ENCODE data around the gene C9orf153.
"Not testable (repeated sequence)": the region's sequence is repeated elsewhere in the genome, so short reads cannot be mapped to it uniquely, and the experiment has no call there.

Gene C9orf153

DNA sequence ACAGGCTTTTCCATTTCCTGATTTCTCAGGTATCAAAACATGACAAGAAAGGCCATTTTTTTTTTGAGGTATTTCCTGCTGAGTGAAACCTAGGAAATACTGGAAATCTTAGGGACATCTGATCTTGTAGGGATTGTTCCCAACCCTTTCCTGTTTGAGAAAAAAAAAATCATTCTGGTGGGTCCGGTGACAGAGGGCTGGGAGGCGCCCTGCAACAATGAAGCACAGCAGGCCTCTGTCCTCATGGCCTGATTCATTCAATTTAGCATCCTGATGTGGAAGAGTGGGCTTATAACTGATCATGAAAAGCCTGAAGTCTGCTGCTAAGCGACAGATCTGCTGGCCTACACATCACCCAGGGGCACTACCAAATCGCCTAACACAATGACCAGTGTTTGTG is 3.0 kb upstream of the C9orf153 start:
- DNase-seq, result no peak

GRCh38 chr9:86257391-86257790 is 2.1 kb downstream of the C9orf153 start:
- no peak for DNase-seq

GRCh38 chr9:86256653-86257052 is 2.8 kb downstream of the C9orf153 start:
- no peak for DNase-seq

DNA sequence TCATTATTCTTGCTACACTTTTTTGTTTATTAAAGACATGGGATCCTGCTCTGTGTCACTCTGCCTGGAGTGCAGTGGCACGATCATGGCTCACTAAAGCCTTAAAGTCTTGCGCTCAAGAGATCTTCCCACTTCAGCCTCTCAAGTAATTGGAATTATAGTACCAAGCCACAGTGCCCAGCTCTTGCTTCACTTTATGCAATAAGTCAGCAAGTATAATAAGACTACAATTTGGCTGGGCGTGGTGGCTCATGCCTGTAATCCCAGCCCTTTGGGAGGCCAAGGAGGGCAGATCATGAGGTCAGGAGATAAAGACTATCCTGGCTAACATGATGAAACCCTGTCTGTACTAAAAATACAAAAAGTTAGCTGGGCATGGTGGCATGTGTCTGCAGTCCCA is 5.9 kb downstream of the C9orf153 start:
- no peak for DNase-seq

DNA sequence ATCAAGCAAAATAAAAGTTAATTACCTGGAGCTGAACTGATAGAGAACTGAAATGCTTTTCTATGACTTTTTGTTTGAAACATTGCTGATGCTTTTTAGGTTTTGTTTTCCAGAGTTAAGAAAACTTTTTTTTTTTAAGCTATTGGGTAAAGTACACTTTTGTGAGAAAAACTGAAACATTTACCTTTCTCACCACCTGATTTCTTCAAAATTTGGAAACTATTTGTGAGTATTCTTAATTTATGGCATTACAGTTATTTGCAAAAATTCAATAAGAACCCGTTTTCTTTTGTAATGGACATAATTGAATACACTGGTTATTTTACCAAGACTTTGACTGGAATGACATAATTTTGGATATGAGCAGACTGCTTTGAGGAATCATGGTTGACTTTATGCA is 6.6 kb downstream of the C9orf153 start:
- no peak for DNase-seq

DNA sequence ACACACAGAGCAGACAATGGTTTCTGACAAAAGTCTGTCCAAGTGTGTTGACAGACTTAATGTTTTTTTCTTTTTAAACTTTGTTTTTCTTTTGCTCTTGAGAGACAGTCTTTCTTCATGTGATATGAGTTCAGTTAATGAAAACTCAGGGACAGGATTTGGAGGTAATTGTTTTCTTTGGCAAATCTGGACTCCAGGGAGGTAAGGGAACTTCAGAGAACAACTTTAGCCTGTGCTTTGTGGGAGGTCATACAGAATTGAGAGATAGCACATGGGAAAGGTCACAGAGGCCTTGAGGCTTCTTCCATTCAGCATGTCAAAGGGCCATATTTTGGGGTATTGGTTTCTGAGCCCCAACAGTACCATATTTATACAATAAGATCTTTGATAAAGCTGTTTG is 9.3 kb downstream of the C9orf153 start:
- no peak for DNase-seq

- no peak for DNase-seq
Measured at GRCh38 chr9:86248746-86249145, 10.7 kb downstream of the C9orf153 start.

GRCh38 chr9:86246752-86247161 is 12.7 kb downstream of the C9orf153 start:
- no peak for DNase-seq

- no peak for DNase-seq
Measured at GRCh38 chr9:86242071-86242470, 17.4 kb downstream of the C9orf153 start.

GRCh38 chr9:86241216-86241615 is 18.2 kb downstream of the C9orf153 start:
- no peak for DNase-seq

DNA sequence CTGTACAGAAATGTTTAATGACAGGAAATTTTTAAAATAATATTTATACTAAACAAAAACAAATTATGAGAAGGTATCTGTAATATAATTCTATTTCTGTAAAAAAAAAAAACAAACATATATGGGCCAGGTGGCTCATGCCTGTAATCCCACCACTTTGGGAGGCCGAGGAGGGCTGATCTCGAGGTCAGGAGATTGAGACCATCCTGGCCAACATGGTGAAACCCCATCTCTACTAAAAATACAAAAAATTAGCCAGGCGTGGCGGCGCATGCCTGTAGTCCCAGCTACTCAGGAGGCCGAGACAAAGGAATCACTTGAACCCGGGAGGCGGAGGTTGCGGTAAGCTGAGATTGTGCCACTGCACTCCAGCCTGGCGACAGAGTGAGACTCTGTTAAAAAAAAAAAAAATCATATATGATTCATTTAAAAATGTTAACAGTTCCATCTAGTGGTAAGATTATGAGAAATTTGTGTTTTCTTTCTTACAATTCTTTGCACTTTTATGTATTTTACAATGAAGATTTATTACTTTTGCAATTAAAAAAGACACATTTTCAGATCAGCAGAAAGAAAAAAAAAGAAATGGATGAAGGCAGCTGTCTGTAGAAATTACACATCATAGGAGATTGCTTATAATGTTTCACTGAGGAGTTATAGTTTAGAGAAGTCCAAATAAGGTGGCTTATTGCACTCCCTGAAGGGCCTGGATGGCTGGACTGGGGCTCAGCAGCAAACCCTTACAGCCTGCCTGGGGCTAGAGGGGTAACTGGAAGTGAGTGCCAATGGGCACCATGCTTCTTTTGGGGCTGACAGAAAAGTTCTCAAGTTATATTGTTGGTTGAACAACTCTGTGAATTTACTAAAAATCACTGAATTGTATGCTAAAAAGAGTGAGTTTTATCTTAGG is 20.3 kb downstream of the C9orf153 start:
- DNase-seq, result no peak

DNA sequence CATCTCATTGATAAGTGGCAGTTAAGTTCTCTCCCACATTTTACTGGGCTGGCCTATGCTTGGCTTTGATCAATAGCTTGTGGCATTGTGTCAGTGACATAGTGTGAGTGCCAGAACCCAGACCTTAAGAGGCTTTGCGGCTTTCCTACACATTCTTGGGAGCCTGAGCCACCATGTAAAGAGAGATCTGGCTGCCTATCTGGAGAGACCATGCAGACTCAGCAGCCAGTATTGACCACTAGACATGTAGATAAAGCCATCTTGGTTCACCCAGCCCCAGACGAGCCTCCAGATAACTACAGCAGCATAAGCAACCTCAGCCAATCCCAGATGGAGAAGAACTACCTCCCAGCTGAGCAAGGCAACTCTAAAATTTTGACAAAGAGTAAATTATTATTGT is 28.6 kb downstream of the C9orf153 start:
- DNase-seq, result no peak

DNA sequence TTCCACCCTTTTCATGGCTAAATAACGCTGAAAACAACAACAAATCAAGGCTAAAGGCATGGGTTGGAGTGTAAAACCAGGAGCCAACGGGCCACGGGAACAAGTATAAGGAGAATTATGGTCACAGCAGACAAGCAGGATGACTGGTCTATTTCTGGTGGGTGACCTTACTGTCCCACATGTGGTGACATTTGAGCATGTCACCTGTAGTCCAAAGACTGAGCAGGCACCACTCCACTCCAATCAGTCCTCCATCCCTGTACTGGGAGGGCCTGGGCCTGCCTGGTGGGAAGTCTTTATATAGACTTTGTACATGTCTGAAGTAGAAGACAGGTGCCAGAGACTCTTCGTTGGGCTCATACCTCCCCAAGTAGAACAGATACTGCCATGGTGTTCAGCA is 36.8 kb downstream of the C9orf153 start:
- no peak for DNase-seq

GRCh38 chr9:86219606-86220005 is 39.9 kb downstream of the C9orf153 start:
- no peak for DNase-seq

DNA sequence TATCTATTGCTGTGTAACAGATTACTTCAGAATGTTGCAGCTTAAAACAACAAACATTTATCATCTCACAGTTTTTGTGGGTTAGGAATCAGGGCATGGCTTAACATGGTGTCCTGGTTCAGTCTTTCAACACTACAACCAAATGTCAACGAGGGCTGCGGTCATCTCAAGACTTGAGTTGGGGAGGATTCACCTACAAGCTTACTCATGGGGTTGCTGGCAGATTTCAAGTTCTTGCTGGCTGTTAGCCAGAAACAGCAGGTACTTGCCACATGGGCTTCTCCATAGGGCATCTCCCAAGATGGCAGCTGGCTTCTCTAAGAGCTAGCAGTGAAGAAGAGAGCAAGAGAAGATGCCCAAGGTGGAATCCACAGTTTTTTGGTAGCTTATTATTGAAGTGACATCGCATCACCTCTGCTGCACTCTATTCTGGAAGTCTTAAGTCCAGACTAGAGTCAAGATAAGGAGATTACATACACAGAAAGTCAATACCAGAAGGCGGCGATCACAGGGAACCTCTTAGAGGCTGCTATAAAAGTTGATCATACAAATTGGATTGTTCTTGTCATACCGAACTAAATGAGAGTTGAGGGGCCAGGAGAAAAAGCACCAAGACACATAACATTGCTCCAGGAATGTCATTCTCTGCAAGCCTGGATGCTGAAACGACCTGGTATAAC is 42.2 kb downstream of the C9orf153 start:
- DNase-seq, result no peak

- DNase-seq, result no peak
Measured at GRCh38 chr9:86207193-86207592, 52.3 kb downstream of the C9orf153 start.

DNA sequence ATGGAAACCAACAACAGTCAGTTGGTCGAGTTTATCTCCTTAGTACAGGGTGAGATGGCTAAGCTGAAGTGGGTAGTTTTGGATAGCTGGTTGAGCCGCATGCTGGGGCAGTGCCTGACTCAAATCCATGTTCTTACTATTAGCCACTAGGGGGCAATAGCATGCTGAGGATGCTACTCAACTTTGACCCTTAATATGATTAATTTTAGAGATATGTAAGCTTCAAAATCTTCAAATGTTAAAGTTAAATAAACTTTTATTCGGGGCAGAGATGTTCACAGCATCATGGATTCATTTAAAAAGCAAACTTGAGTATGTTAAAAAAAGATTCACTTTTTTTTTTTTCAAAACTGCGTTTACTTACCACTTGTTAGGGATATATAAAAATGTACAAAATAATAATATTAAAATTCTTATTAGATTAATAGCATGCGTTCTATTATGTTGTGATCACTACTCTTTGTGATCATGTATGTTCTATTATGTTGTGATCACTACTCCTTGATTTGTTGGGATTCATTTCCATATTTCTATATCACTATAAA is 57.0 kb downstream of the C9orf153 start:
- DNase-seq, result no peak

GRCh38 chr9:86201474-86202337 is 57.8 kb downstream of the C9orf153 start:
- DNase-seq, result no peak

GRCh38 chr9:86200599-86201162 is 58.8 kb downstream of the C9orf153 start:
- no peak for DNase-seq

- no peak for DNase-seq
Measured at GRCh38 chr9:86193088-86193487, 66.4 kb downstream of the C9orf153 start.

DNA sequence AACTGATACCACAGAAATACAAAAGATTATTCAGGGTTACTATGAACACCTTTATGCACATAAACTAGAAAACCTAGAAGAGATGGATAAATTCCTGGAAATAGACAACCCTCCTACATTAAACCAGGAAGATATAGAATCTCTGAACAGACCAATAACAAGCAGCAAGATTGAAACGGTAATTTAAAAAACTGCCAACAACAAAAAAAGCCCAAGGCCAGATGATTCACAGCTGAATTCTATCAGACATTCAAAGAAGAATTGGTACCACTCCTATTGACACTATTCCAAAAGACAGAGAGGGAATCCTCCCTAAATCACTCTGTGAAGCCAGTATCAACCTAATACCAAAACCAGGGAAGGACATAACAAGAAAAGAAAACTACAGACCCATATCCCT is 68.8 kb downstream of the C9orf153 start:
- not testable (repeated sequence) for DNase-seq

DNA sequence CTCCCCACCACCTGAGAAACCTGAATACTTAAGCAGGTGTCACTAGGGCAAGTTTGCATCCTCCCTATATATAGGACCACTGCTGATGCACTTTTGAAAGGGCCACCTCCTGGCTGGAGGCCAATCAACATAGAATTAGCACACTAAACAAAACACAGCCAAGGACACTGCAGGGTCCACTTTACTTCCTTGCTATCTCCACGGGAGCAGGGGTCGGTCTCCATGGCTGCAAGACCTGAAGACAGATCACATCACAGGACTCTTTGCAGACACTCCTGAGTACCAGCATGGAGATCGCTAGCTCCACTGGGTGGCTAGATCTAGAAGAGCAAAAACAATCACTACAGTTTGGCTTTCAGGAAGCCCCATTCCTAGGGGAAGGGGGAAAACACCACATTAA is 72.3 kb downstream of the C9orf153 start:
- DNase-seq, result no peak

DNA sequence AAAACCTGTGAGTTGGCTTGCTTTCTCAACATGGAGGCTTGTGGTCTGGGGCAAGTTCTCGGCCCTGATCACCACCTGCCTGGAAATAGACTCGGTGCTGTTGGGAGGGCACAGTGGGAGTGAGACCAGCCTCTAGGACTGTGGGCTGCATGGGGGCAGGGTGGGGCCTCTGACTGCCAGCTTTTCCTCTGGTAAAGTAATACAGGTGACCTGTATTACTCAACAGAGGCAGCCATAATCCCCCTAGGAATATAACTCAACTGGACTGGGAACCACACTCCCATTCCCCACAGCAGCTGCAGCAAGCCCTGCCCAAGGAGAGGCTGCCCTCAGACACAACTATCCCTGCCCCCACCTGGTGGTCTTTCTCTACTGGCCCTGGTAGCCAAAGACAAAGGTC is 72.8 kb downstream of the C9orf153 start:
- no peak for DNase-seq

All from NCI-H1105 (cell line).